MM.1S (cell line): Measurements from ENCODE around the gene PTTG1IP.
A peak's percentile ranks its signal among the peaks of the same experiment; 100 is the strongest.

Experiments
- DNase-seq: peaks from one replicate; pipeline ENCODE4 v3.0.0-alpha.2; 2015
- H2AFZ ChIP-seq: fragments of 300-600 bp; sonication (generic); 2 replicates; pipeline ENCODE4 v1.6.0; 2016; ENCODE audit warnings: antibody characterized with exemption, low read length
- H3F3A ChIP-seq: fragments of 300-600 bp; sonication (generic); 2 replicates; pipeline ENCODE4 v1.6.1; 2016; ENCODE audit warnings: mild to moderate bottlenecking, antibody characterized with exemption, low read length, moderate library complexity, mixed read lengths; ENCODE audit not compliant: insufficient read depth
- H3K27ac ChIP-seq: fragments of 300-600 bp; sonication (generic); 2 replicates; pipeline ENCODE4 v1.5.1; 2016; ENCODE audit warnings: mild to moderate bottlenecking, low read length
- H3K27me3 ChIP-seq: fragments of 300-600 bp; sonication (generic); replicated peaks from 2 replicates; pipeline ENCODE4 v1.6.0; 2016; ENCODE audit warnings: low read length; ENCODE audit not compliant: insufficient read depth
- H3K36me3 ChIP-seq: fragments of 300-600 bp; sonication (generic); replicated peaks from 2 replicates; pipeline ENCODE4 v1.6.1; 2016; ENCODE audit warnings: mild to moderate bottlenecking, low read length, mixed read lengths; ENCODE audit not compliant: insufficient read depth
- H3K4me1 ChIP-seq: fragments of 300-600 bp; sonication (generic); 2 replicates; pipeline ENCODE4 v1.6.1; 2016; ENCODE audit warnings: low read length, mixed read lengths
- H3K4me2 ChIP-seq: fragments of 300-600 bp; sonication (generic); 2 replicates; pipeline ENCODE4 v1.6.0; 2016; ENCODE audit warnings: low read depth, low read length
- H3K4me3 ChIP-seq: fragments of 300-600 bp; sonication (generic); 2 replicates; pipeline ENCODE4 v1.5.1; 2016; ENCODE audit warnings: low read length, mixed read lengths
- H3K79me2 ChIP-seq: fragments of 300-600 bp; sonication (generic); 2 replicates; pipeline ENCODE4 v1.6.1; 2016; ENCODE audit warnings: mixed run types, low read length, mixed read lengths
- H3K9ac ChIP-seq: fragments of 300-600 bp; sonication (generic); 2 replicates; pipeline ENCODE4 v1.6.1; 2016; ENCODE audit warnings: low read length, mixed read lengths
- H3K9me2 ChIP-seq: fragments of 300-600 bp; sonication (generic); replicated peaks from 2 replicates; pipeline ENCODE4 v1.6.1; 2016; ENCODE audit warnings: mild to moderate bottlenecking, low read length, mixed read lengths; ENCODE audit not compliant: insufficient read depth
- H3K9me3 ChIP-seq: fragments of 300-600 bp; sonication (generic); replicated peaks from 2 replicates; pipeline ENCODE4 v1.6.1; 2016; ENCODE audit warnings: mild to moderate bottlenecking, low read length, mixed read lengths; ENCODE audit not compliant: insufficient read depth
- H4K20me1 ChIP-seq: fragments of 300-600 bp; sonication (generic); 2 replicates; pipeline ENCODE4 v1.6.1; 2016; ENCODE audit warnings: mild to moderate bottlenecking, low read length, moderate library complexity, mixed read lengths; ENCODE audit not compliant: insufficient read depth
- EZH2 ChIP-seq: fragments of 300-600 bp; sonication (generic); optimal IDR thresholded peaks from 2 replicates; pipeline ENCODE3; 2017; ENCODE audit warnings: low read depth, mild to moderate bottlenecking, antibody characterized with exemption, low read length, mixed read lengths
- EZH2phosphoT487 ChIP-seq: fragments of 300-600 bp; sonication (generic); IDR thresholded peaks from 2 replicates; pipeline ENCODE4 v1.6.1; 2018; ENCODE audit warnings: antibody characterized with exemption, low read length
- TF ChIP-seq, protein P1 (sequence below): fragments of 300-600 bp; sonication (generic); IDR thresholded peaks from 2 replicates; pipeline ENCODE4 v1.5.1; 2016; ENCODE audit warnings: antibody characterized with exemption, low read length, mixed read lengths

The PTTG1IP gene

GRCh38 chr21:44887126-44887806 lies 13.8 kb upstream of the PTTG1IP start:
- DNase-seq, result no peak
- Histone ChIP-seq H3K27me3 (peaks cover 95% of the 10 kb centered on the region), H3K36me3 (no peaks in the 10 kb centered on the region), H3K9ac (no peak overlapping the region), H3K27ac (no peak overlapping the region), H3F3A (no peaks in the 10 kb centered on the region), H2AFZ (no peak overlapping the region), H4K20me1 (no peaks in the 10 kb centered on the region), H3K9me2 (no peaks in the 10 kb centered on the region), H3K4me3 (no peak overlapping the region), H3K79me2 (no peaks in the 10 kb centered on the region), H3K4me2 (no peak overlapping the region), H3K4me1 (no peaks in the 10 kb centered on the region), H3K9me3 (no peaks in the 10 kb centered on the region)
- TF ChIP-seq EZH2phosphoT487 (no peak), EZH2 (no peak)
- TF ChIP-seq, protein P1, sequence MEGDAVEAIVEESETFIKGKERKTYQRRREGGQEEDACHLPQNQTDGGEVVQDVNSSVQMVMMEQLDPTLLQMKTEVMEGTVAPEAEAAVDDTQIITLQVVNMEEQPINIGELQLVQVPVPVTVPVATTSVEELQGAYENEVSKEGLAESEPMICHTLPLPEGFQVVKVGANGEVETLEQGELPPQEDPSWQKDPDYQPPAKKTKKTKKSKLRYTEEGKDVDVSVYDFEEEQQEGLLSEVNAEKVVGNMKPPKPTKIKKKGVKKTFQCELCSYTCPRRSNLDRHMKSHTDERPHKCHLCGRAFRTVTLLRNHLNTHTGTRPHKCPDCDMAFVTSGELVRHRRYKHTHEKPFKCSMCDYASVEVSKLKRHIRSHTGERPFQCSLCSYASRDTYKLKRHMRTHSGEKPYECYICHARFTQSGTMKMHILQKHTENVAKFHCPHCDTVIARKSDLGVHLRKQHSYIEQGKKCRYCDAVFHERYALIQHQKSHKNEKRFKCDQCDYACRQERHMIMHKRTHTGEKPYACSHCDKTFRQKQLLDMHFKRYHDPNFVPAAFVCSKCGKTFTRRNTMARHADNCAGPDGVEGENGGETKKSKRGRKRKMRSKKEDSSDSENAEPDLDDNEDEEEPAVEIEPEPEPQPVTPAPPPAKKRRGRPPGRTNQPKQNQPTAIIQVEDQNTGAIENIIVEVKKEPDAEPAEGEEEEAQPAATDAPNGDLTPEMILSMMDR, result no peak

- Histone ChIP-seq H3K4me2 (no peak overlapping the region), H3F3A (no peaks in the 10 kb centered on the region), H3K9ac (no peak overlapping the region), H3K4me1 (no peaks in the 10 kb centered on the region), H3K9me2 (no peaks in the 10 kb centered on the region), H3K9me3 (no peaks in the 10 kb centered on the region), H4K20me1 (no peaks in the 10 kb centered on the region), H3K27me3 (peaks cover 95% of the 10 kb centered on the region), H3K36me3 (no peaks in the 10 kb centered on the region), H3K27ac (no peak overlapping the region), H3K4me3 (no peak overlapping the region), H3K79me2 (no peaks in the 10 kb centered on the region), H2AFZ (no peak overlapping the region)
- no peak for DNase-seq
- TF ChIP-seq, protein P1, result no peak
- TF ChIP-seq EZH2phosphoT487 (0 out of 2 replicates have a peak, but pooled peaks have one; percentile 38), EZH2 (no peak)
Measured at GRCh38 chr21:44886113-44887075, 12.9 kb upstream of the PTTG1IP start.

- no peaks in the 10 kb centered on the region for H3K79me2 ChIP-seq
- TF ChIP-seq EZH2 (no peak), EZH2phosphoT487 (no peak)
- TF ChIP-seq, protein P1, result no peak
- H3K9ac ChIP-seq, result no peak overlapping the region
- H3K9me2 ChIP-seq, result no peaks in the 10 kb centered on the region
- no peak overlapping the region for H3K4me2 ChIP-seq
- H3K36me3 ChIP-seq, result no peaks in the 10 kb centered on the region
- H3K9me3 ChIP-seq, result no peaks in the 10 kb centered on the region
- H3K4me3 ChIP-seq, result no peak overlapping the region
- H4K20me1 ChIP-seq, result no peaks in the 10 kb centered on the region
- no peaks in the 10 kb centered on the region for H3F3A ChIP-seq
- no peaks in the 10 kb centered on the region for H3K4me1 ChIP-seq
- no peak for DNase-seq
- H3K27me3 ChIP-seq, result peaks cover 95% of the 10 kb centered on the region
- H3K27ac ChIP-seq, result no peak overlapping the region
- no peak overlapping the region for H2AFZ ChIP-seq
Measured at GRCh38 chr21:44885615-44886014, 12.1 kb upstream of the PTTG1IP start.
